Upper lobe of right lung (tissue), 1 donor: ENCODE measurements around the gene TTC23L. TPM values are rescaled to one million over a fixed set of nuclear protein-coding genes. Genes with fewer than 3 reads are reported as not detected.

Experiments used
- ATAC-seq: fragments of 200-7000 bp; cut with Tn5 transposase; one replicate; pipeline ENCODE4 v1.9.1; 2020; ENCODE audit warnings: mild to moderate bottlenecking, moderate library complexity
- DNase-seq: peaks from one replicate; pipeline ENCODE4 v3.0.0-alpha.2; 2020
- H3K27ac ChIP-seq: fragments of 200-600 bp; one replicate; pipeline ENCODE4 v1.8.0; 2022
- H3K27me3 ChIP-seq: fragments of 200-600 bp; one replicate; pipeline ENCODE4 v1.8.0; 2022; ENCODE audit warnings: mild to moderate bottlenecking
- H3K36me3 ChIP-seq: fragments of 200-600 bp; one replicate; pipeline ENCODE4 v1.8.0; 2022
- H3K4me1 ChIP-seq: fragments of 200-600 bp; one replicate; pipeline ENCODE4 v1.8.0; 2022
- H3K4me3 ChIP-seq: fragments of 200-600 bp; one replicate; pipeline ENCODE4 v1.8.0; 2022; ENCODE audit warnings: mild to moderate bottlenecking
- H3K9me3 ChIP-seq: fragments of 200-600 bp; one replicate; pipeline ENCODE4 v1.8.0; 2022
- intact Hi-C: fragments of 100-400 bp; cut with DNase I; formaldehyde crosslinking; loops from one replicate; pipeline ENCODE4 v1.11.0; 2022
- long read RNA-seq: library from polyadenylated mRNA; unstranded; transcript quantifications from one replicate; pipeline ENCODE4 v2.0.0, GENCODE V29; 2021
- total RNA-seq: library from RNA; stranded (reverse); fragmentation: NEBNext Ultra II Directional; extraction: Animal tissue kit (Norgen Biotek cat#: 25700); gene quantifications from one replicate; pipeline ENCODE4 v1.2.1, GENCODE V29; 2021
- TF ChIP-seq, protein P1 (sequence below): fragments of 200-600 bp; IDR thresholded peaks from one replicate; pipeline ENCODE4 v1.8.0; 2022; ENCODE audit warnings: antibody characterized with exemption
- donor health status: DM: no; HTN: yes; CAD: no; lungs with severe emphysema.

Gene TTC23L, protein sequence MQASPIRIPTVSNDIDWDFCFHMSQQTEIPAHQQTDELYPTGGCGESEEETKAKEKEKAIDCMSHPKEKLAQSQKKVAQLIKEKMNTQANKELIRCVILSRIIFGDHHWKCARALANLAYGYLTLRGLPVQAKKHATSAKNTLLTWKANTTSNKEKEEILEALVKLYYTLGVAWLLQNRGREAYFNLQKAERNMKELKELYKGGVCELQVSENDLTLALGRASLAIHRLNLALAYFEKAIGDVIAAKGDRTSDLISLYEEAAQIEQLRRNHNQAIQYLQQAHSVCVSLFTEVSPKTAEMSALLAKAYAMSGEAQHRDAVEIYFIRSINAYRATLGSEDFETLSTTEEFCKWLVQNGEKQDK
- total RNA-seq = 0.20 TPM
- long read RNA-seq, partial matches to known transcripts = 0 of 1 reads
- long read RNA-seq, other reads (novel, unspliced or antisense) = 1 of 1 reads

DNA sequence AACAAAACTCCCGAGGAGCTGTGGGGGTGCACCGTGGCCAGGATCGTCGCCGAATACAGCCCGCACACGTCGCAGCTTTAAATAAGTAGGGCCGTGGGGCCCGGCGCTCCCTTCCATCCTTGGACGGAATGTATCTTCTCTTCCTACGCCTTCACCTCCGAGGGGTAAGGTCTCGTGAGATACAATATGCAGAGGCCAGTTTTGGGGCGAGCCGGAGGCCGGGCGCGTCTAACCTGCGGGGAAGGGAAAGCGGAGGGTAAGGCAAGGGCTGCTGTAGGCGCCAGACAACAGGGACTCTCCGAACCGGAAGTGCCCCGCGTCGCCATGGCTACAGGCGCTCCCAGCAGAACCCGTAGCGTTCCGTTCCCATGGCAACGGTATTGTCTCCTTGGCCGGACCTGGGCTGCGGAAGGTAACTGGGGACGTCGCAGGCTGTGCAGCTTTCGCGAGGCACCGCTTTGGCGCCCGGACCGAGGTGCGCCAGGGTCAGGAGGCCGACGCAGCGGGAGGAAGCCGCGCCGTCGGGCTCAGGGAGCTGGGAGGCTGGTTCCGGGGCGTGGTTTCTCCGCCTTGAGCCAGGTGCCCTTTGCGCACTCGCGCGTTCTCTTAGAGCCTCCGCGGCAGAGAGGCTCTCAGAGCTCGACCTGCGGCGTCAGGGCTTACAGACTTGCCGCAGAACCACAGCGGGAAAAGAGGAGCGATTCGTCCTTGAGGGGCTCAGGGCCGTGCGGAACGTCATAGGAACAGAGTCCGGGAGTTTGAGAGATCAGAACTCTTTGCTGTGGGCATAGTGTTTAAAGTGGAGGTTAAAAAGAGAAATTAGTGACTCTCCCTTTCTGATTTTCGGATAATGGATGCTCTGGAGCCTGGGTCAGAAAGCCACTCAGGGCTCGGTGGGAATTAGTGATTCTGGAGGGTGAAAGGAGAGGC, at the start of gene TTC23L:
TSS of gene TTC23L (plus strand) at position 380 of the 930 bp plus-strand sequence. CDS start 1,508 bp downstream, outside the sequence.
- intact Hi-C loops = no loop called here
- Histone ChIP-seq H3K36me3 (no peaks in the 10 kb centered on the region), H3K27me3 (no peaks in the 10 kb centered on the region), H3K4me1 (no peaks in the 10 kb centered on the region), H3K4me3 (peak within 1 kb of the TSS; percentile 87), H3K9me3 (no peaks in the 10 kb centered on the region), H3K27ac (peak within 1 kb of the TSS; percentile 78)
- DNase-seq (peak; percentile 96), ATAC-seq (peak; percentile 98)
- TF ChIP-seq, protein P1, sequence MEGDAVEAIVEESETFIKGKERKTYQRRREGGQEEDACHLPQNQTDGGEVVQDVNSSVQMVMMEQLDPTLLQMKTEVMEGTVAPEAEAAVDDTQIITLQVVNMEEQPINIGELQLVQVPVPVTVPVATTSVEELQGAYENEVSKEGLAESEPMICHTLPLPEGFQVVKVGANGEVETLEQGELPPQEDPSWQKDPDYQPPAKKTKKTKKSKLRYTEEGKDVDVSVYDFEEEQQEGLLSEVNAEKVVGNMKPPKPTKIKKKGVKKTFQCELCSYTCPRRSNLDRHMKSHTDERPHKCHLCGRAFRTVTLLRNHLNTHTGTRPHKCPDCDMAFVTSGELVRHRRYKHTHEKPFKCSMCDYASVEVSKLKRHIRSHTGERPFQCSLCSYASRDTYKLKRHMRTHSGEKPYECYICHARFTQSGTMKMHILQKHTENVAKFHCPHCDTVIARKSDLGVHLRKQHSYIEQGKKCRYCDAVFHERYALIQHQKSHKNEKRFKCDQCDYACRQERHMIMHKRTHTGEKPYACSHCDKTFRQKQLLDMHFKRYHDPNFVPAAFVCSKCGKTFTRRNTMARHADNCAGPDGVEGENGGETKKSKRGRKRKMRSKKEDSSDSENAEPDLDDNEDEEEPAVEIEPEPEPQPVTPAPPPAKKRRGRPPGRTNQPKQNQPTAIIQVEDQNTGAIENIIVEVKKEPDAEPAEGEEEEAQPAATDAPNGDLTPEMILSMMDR = no peak

DNA sequence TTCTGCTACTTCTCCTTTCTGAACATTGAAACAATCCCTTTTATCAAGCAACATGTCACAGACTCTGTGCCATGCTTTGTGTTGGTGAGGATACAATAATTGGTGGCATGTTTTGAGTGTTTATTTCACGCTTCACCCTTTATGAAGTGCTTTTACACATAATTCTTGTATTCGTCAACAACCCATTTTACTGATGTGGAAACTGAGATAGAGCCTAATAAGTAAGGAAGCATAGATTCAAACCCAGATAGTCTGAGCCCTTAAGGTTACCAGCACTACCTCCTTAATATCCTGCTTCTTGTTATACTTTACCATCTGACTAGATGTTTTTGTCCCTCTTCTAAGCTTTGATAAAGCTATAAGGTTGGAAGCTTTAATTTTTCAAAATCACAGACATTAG, 49.3 kb upstream of the TTC23L start:
- TF ChIP-seq, protein P1 = no peak
- Histone ChIP-seq H3K9me3 (no peaks in the 10 kb centered on the region), H3K4me3 (no peak overlapping the region), H3K27me3 (no peaks in the 10 kb centered on the region), H3K36me3 (no peaks in the 10 kb centered on the region), H3K4me1 (peaks cover 8% of the 10 kb centered on the region), H3K27ac (peak overlapping the region; percentile 26)
- ATAC-seq = no peak
- DNase-seq = no peak
- intact Hi-C loops = no loop called here

DNA sequence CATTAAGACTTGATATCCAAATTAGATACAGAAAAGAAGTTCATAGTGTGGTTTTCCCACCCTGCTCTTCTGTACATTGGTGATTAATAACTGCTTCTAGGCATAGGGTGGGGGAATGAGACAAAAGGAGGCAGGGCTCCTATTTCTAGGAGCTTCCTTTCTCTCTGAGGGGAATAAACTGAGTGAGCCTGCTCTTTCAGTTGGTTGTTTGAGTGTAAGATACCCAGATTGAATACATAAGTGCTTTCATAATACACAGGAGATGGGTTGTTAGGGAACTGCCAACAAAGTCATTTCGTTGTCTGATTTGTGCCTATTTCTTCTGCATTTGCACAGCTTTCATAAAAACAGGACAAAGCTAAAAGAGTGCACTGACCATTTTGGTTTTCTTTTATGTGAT, 48.9 kb upstream of the TTC23L start:
- Histone ChIP-seq H3K36me3 (no peaks in the 10 kb centered on the region), H3K4me1 (peaks cover 8% of the 10 kb centered on the region), H3K27ac (peak overlapping the region; percentile 26), H3K4me3 (no peak overlapping the region), H3K27me3 (no peaks in the 10 kb centered on the region), H3K9me3 (no peaks in the 10 kb centered on the region)
- TF ChIP-seq, protein P1 = no peak
- DNase-seq = no peak
- intact Hi-C loops = no loop called here
- no peak for ATAC-seq

DNA sequence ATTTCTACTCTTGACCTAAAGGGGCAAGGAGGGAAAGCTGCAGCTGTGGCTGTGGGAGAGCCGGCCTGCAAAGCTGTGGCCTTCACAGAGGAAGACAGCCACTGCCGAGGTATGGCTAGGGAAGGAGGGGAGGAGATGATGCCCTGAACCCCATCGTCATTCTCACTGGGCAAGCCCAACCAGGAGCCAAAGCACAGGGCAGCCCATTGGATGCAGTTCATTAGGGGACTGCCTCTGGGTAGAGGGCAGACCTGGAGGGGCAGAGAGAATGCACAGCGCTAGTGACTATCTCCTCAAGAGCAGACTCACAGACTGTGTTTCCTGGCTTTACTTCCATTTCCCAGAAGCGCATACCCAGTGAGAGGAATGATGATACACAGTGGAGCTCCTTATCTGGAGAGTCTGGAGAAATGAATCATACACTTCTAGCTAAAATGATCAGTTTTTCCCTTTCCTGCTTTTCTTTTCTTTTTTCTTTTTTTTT, 47.2 kb upstream of the TTC23L start:
- intact Hi-C loops = no loop called here
- H3K4me1 ChIP-seq = peaks cover 8% of the 10 kb centered on the region

More for the DNA sequence above, 47.2 kb upstream of the TTC23L start:
- Histone ChIP-seq H3K27ac (no peak overlapping the region), H3K9me3 (no peaks in the 10 kb centered on the region), H3K27me3 (no peaks in the 10 kb centered on the region), H3K4me3 (no peak overlapping the region), H3K36me3 (peaks cover 10% of the 10 kb centered on the region)
- peak; percentile 33 for ATAC-seq
- TF ChIP-seq, protein P1 = no peak
- no peak for DNase-seq
